ENCODE results near the gene ZNF628.

Gene ZNF628

DNA sequence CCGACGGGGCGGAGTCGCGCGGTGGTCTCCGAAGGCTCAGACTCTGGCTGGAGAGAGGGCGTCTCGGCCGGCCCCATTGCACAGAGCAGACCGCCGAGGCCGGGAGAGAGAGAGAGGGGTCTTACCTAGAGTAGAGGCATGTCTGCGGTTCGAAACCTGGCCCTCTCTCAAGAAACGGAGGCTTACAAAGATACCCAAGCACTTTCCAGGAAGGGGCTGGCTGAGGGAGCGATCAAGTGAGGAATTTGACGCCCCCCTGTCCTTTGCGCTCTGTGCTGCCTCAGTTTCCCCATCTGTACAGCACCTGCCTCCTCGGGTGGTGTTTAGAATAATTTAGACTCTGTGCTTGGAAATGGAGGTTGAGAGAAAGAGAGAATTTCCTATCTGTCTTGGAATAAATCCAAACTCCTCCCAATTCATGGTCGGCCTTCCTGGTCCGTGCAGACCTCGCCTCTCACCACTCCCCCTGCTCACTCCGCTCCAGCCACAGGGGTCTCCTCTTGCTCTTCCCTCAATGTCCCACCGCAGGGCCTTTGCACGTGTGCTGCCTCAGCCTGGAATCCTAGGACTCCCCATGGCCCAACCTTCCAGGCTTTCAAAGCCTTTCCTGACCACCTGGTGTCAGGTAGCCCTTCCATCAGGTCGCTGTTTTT, 14.3 kb upstream of the ZNF628 start:
- DNase-seq (ENCODE audit: extremely low read depth, low read depth): no peak
- TF ChIP-seq CTCF (IDR thresholded peaks at IDR 0.05; ENCODE audit: low read depth, low read length): no peak

DNA sequence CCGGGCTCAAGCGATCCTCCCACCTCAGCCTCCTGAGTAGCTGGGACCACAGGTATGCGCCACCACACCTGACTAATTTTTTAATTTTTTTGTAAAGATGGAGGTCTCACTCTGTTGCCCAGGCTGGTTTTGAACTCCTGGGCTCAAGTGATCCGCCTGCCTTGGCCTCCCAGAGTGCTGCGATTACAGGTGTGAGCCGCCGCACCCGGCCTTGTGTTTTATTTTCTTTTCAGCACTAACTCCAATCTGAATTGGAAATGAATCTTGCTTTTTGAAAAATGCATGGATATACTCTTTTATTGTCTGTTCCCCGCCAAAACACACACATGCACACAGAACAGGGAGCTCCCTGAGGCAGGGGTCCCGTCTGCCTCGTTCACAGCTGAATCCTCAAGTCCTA, 13.7 kb upstream of the ZNF628 start:
- DNase-seq (ENCODE audit: extremely low read depth, low read depth): no peak
- no peak for TF ChIP-seq CTCF (IDR thresholded peaks at IDR 0.05; ENCODE audit: low read depth, low read length)

GRCh38 chr19:55463583-55464031, 12.8 kb upstream of the ZNF628 start:
- no peak for TF ChIP-seq CTCF (IDR thresholded peaks at IDR 0.05; ENCODE audit: low read depth, low read length)
- DNase-seq (ENCODE audit: extremely low read depth, low read depth): no peak

- no peak for TF ChIP-seq CTCF (IDR thresholded peaks at IDR 0.05; ENCODE audit: low read depth, low read length)
- DNase-seq (ENCODE audit: extremely low read depth, low read depth): no peak
Observed at GRCh38 chr19:55464039-55464661, 12.3 kb upstream of the ZNF628 start.

DNA sequence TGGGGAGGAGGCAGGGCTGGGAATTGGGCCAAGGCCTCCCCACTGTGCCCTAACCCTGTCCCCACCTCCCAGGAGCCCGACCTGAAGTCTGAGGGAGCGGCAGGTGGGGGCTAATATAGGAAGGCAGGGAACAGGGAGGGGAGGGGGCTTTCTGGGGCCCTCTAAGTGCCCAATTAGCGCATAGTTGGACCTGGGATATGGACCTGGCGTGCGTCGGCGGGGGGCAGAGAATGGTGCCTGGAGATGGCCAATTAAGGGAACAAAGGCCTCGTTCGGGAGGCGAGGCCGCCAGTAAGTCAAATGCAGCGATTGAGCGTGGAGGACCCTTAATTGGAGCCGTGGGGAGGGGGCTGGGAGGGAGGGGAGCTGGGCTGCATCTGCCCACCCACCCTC, 11.8 kb upstream of the ZNF628 start, which contains the start of gene C19orf85:
Gene C19orf85 (minus strand): TSS at position 90 of the 393 bp plus-strand sequence. CDS start 197 bp downstream, outside the sequence.
- DNase-seq (ENCODE audit: extremely low read depth, low read depth): no peak
- TF ChIP-seq CTCF (IDR thresholded peaks at IDR 0.05; ENCODE audit: low read depth, low read length): no peak

DNA sequence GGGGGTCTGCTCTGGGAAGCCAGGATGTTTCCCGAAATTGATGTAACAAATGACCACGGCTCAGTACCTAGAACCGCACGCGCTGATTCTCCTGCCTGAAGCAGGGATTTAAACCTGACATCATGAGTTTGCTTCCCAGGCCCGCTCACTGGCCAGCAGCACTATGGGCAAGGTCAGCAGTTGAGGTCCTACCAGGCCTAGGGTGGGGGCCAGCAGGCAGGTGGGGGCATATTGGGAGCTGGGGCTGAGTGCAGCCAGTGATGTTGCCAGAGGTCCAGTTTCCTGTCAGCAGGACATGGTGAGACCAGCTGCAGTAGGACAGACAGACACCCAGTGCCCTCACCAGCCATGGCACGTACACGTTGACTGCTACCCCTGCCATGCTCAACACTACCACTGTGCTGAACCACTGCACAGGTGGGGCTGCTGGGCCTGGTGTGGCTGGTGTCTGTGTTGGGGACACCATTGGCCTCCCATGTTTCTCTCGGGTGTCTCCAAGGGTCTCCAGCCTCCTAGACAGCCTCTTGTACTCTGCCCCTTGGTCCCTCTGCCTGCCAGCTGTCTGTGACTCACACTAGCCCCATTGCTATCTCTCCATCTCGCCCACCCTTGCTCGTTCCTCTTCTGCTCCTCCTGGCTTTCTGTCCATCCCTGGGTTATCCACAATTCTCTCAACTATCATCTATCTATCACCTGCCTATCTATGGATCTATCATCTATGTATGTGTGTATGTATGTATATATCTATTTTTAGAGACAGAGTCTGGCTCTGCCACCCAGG, 10.8 kb upstream of the ZNF628 start:
- DNase-seq (ENCODE audit: extremely low read depth, low read depth): no peak
- TF ChIP-seq CTCF (IDR thresholded peaks at IDR 0.05; ENCODE audit: low read depth, low read length): no peak

DNA sequence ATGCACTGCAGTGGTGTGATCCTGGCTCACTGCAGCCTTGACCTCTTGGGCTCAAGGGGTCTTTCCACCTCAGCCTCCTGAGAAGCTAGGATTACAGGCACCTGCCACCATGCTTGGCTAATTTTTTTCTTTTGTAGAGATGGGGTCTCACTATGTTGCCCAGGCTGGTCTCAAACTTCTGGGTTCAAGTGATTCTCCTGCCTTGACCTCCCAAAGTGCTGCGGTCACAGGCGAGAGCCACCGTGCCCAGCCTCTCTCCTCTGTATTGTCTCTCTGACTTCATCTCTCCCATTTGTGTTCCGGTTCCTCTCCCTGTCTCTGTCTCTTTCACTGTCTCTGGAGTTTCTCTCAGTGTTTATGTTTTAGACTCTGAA, 10.2 kb upstream of the ZNF628 start:
- TF ChIP-seq CTCF (IDR thresholded peaks at IDR 0.05; ENCODE audit: low read depth, low read length): no peak
- no peak for DNase-seq (ENCODE audit: extremely low read depth, low read depth)

All from AG09319 (cell line).